HepG2 (cell line): ENCODE measurements around the gene HDAC3.

Experiments used
- BCL6 ChIP-seq: IDR thresholded peaks from 2 replicates; pipeline ENCODE4 v1.6.1; 2016; ENCODE audit warnings: missing genetic modification reagents, missing compliant biosample characterization
- CTCF ChIP-seq: sonication (generic); formaldehyde crosslinking; IDR thresholded peaks from 2 replicates; pipeline ENCODE4 v1.5.0; 2020; ENCODE audit warnings: mild to moderate bottlenecking, missing genetic modification reagents, moderate library complexity
- DDIT3 ChIP-seq: sonication (generic); formaldehyde crosslinking; IDR thresholded peaks from 2 replicates; pipeline ENCODE4 v1.4.0; 2020; ENCODE audit warnings: mild to moderate bottlenecking, missing genetic modification reagents
- DRAP1 ChIP-seq: IDR thresholded peaks from 2 replicates; pipeline ENCODE4 v1.6.1; 2016; ENCODE audit warnings: missing genetic modification reagents, missing compliant biosample characterization
- ELF4 ChIP-seq: sonication (generic); formaldehyde crosslinking; IDR thresholded peaks from 2 replicates; pipeline ENCODE4 v1.5.0; 2020; ENCODE audit warnings: missing genetic modification reagents, mild to moderate bottlenecking, moderate library complexity, borderline replicate concordance
- ESRRA ChIP-seq: sonication (generic); formaldehyde crosslinking; IDR thresholded peaks from 2 replicates; pipeline ENCODE4 v1.5.1; 2020; ENCODE audit warnings: mild to moderate bottlenecking, low read depth, missing genetic modification reagents
- EZH2 ChIP-seq: conservative IDR thresholded peaks from 2 replicates; pipeline ENCODE4 v1.6.1; 2012; ENCODE audit warnings: mild to moderate bottlenecking, low read depth, low read length, moderate library complexity
- GABPA ChIP-seq, 2 experiments: IDR thresholded peaks; 2 replicates each; pipeline ENCODE4 v1.6.1; 2011 to 2016; ENCODE audit warnings: low read depth in 2 of 2, low read length in 1 of 2, missing biosample characterization in 1 of 2, missing genetic modification characterization in 1 of 2
- IKZF1 ChIP-seq: fragments of 450-650 bp; IDR thresholded peaks from 2 replicates; pipeline ENCODE4 v1.7.1; 2016
- NFIC ChIP-seq: IDR thresholded peaks from 2 replicates; pipeline ENCODE4 v1.6.1; 2012; ENCODE audit warnings: mild to moderate bottlenecking, low read length, inconsistent platforms
- POLR2AphosphoS5 ChIP-seq: IDR thresholded peaks from 2 replicates; pipeline ENCODE4 v1.6.1; 2012; ENCODE audit warnings: low read depth, low read length
- SETDB1 ChIP-seq: sonication (generic); formaldehyde crosslinking; IDR thresholded peaks from 2 replicates; pipeline ENCODE4 v1.5.1; 2020; ENCODE audit warnings: missing genetic modification reagents, mild to moderate bottlenecking, borderline replicate concordance
- ZNF224 ChIP-seq: sonication (generic); formaldehyde crosslinking; IDR thresholded peaks from 2 replicates; pipeline ENCODE4 v1.5.0; 2020; ENCODE audit warnings: mild to moderate bottlenecking, missing genetic modification reagents

DNA sequence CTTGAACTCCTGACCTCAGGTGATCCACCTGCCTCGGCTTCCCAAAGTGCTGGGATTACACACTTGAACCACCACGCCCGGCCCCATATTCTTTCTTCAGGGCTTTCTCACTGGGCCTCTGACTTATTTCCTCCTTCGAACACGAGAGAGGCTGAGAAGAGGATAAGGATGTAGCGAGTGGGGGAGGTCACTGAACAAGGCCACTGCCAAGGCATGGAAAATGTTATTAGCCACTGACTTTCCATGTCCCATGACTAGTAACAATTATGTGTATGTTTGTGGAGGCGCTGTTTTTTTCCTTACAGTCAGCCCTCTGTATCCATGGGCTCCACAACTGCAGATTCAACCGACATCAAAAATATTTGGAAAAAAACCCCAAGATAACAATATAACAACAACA is 26.9 kb upstream of the HDAC3 start:
- TF ChIP-seq BCL6 (no peak), ZNF224 (CRISPR knock-in tag) (no peak), SETDB1 (CRISPR knock-in tag) (no peak), NFIC (no peak), IKZF1 (no peak), DDIT3 (CRISPR knock-in tag) (no peak), DRAP1 (CRISPR knock-in tag) (no peak), CTCF (CRISPR knock-in tag) (no peak), GABPA (IDR thresholded peaks at IDR 0.05; ENCODE audit: low read depth, low read length) (no peak), GABPA (CRISPR knock-in tag; IDR thresholded peaks at IDR 0.05; ENCODE audit: low read depth) (no peak), POLR2AphosphoS5 (no peak), ELF4 (CRISPR knock-in tag) (no peak), EZH2 (no peak), ESRRA (CRISPR knock-in tag) (no peak)
